ENCODE results near the gene G6PD. TPM values are rescaled to one million over a fixed set of nuclear protein-coding genes. Genes with fewer than 3 reads are reported as not detected.

Gene G6PD
- total RNA-seq (1 to 10 TPM; 6.2 to 9.1 (median 7.1) TPM), polyA plus RNA-seq (1 to 10 TPM; 3.2 to 7.8 (median 4.6) TPM)
- long read RNA-seq, donor 1: 0 reads
- long read RNA-seq, donor 2: 0 reads

- peak in 1 of 2 donors; percentile 78 for DNase-seq
- peak; percentile 79 to 85 (median 82) for ATAC-seq
- Histone ChIP-seq H3K4me3 (peak within 1 kb of the TSS; percentile 68), H3K27me3 (ENCODE audit: insufficient read depth in 3 of 3, low read length in 2 of 3) (no peaks in the 10 kb centered on the region), H3K36me3 (ENCODE audit: insufficient read depth in 1 of 2, low read depth in 1 of 2) (peaks cover 0 to 9% of the 10 kb centered on the region in 2 donors), H3K9me3 (no peaks in the 10 kb centered on the region), H3K4me1 (peaks cover 16% of the 10 kb centered on the region), H3K27ac (peak within 1 kb of the TSS; percentile 86)
- 1 to 40% (median 1%) methylated on average over 16 to 90 of the region's 92 CpGs for WGBS, 3 donors
- intact Hi-C loops (cut with DNase I): no loop called here
- no peak for TF ChIP-seq CTCF (IDR thresholded peaks at IDR 0.05)
Measured at GRCh38 chrX:154546354-154547244, at the start of gene G6PD. TSS of gene G6PD (minus strand) at chrX:154546846. CDS start at chrX:154546155, 691 bp downstream.

GRCh38 chrX:154595559-154596249 lies 49.1 kb upstream of the G6PD start:
- 49 to 64% (median 53%) methylated on average over 2 of the region's 2 CpGs for WGBS, 3 donors
- intact Hi-C loops (cut with DNase I): no loop called here

DNA sequence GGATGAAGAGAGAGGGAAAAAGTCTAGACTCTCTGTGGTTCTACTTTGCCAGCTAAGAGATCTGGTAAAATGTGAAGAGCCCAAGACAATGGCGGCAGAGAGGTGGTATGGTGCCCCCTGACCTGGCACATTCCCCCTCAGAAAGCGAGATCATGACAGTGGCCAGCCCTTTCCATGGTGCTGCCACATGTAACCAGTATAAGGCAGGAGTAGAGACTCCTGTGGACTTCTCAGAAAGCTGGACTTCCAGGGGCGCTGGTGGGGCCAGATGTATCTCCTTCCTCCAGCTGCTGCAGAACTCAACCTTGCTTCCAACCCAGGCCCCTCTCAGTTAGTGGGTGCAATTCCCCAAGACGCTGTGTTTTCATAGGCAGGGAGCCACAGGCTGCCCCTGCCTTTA lies 47.8 kb upstream of the G6PD start:
- H3K27me3 ChIP-seq (ENCODE audit: insufficient read depth in 3 of 3, low read length in 2 of 3): peaks cover 0 to 18% (median 0%) of the 10 kb centered on the region in 3 donors
- intact Hi-C loops (cut with DNase I): no loop called here
- 61 to 88% (median 83%) methylated on average over 4 of the region's 4 CpGs for WGBS, 3 donors

More at GRCh38 chrX:154595559-154596249, 49.1 kb upstream of the G6PD start:
- Histone ChIP-seq H3K27me3 (ENCODE audit: insufficient read depth in 3 of 3, low read length in 2 of 3) (peaks cover 0 to 18% (median 0%) of the 10 kb centered on the region in 3 donors), H3K9me3 (no peaks in the 10 kb centered on the region), H3K4me1 (no peaks in the 10 kb centered on the region), H3K36me3 (ENCODE audit: insufficient read depth in 1 of 2, low read depth in 1 of 2) (no peaks in the 10 kb centered on the region), H3K27ac (no peak overlapping the region), H3K4me3 (no peak overlapping the region)
- TF ChIP-seq CTCF (IDR thresholded peaks at IDR 0.05): no peak
- DNase-seq (no peak), ATAC-seq (no peak)

DNA sequence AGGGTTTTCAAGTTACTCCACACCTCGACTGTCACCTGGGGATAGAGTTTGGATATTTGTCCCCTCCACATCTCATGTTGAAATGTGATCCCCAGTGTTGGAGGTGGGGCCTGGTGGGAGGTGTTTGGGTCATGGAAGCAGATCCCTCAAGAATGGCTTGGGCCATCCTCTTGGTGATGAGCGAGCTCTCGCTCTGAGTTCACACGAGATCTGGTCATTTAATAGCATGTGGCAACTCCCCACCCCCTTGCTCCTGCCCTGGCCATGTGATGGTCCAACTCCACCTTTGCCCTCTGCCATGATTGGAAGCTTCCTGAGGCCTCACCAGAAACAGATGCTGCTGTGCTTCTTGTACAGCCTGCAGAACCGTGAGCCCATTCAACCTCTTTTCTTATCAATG lies 46.6 kb upstream of the G6PD start:
- DNase-seq: no peak
- no peak for ATAC-seq
- WGBS, 3 donors: 80 to 91% (median 82%) methylated on average over 5 of the region's 5 CpGs
- no peak for TF ChIP-seq CTCF (IDR thresholded peaks at IDR 0.05)
- Histone ChIP-seq H3K36me3 (ENCODE audit: insufficient read depth in 1 of 2, low read depth in 1 of 2) (no peaks in the 10 kb centered on the region), H3K27ac (no peak overlapping the region), H3K4me1 (no peaks in the 10 kb centered on the region), H3K27me3 (ENCODE audit: insufficient read depth in 3 of 3, low read length in 2 of 3) (peaks cover 0 to 18% (median 0%) of the 10 kb centered on the region in 3 donors), H3K9me3 (no peaks in the 10 kb centered on the region), H3K4me3 (no peak overlapping the region)
- intact Hi-C loops (cut with DNase I): no loop called here

More for the DNA sequence above, 47.8 kb upstream of the G6PD start:
- Histone ChIP-seq H3K9me3 (no peaks in the 10 kb centered on the region), H3K4me3 (no peak overlapping the region), H3K27ac (no peak overlapping the region), H3K4me1 (no peaks in the 10 kb centered on the region), H3K36me3 (ENCODE audit: insufficient read depth in 1 of 2, low read depth in 1 of 2) (no peaks in the 10 kb centered on the region)
- ATAC-seq (no peak), DNase-seq (no peak)
- no peak for TF ChIP-seq CTCF (IDR thresholded peaks at IDR 0.05)
